Measurements from ENCODE around the gene NELL2. TPM values are rescaled to one million over a fixed set of nuclear protein-coding genes. Genes with fewer than 3 reads are reported as not detected.
A peak's percentile ranks its signal among the peaks of the same experiment; 100 is the strongest.

Gene NELL2
- total RNA-seq, 1 experiment from 2014 or later: 32.7 TPM

DNA sequence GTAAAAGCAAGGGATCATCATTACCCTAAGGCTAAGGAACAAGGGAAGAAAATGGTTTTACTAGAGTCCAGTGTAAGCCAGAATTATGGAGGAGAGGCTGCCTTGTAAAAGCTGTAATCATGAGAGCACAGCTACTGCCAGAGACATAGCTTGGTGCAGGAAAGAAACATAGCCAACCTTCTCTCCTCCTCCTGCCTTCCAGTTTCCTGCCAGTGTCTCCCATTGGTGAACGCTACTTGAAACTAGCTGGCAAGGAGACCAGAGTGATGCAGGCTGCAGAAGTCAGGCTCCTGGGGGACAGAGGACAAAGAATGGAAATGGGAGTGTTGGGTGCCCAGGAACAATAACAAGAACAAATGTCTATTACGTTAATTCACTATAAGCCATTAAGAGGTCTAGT is 158.5 kb downstream of the NELL2 start:
- H4K91ac ChIP-seq (ENCODE audit: insufficient read length, low read depth, low read length): no peak overlapping the region
- H3K4me1 ChIP-seq (ENCODE audit: insufficient read depth, low read length): no peaks in the 10 kb centered on the region; the same call in 1 of the 2 replicates
- H2AK5ac ChIP-seq (ENCODE audit: insufficient read length, low read length): no peak overlapping the region
- H2BK120ac ChIP-seq (ENCODE audit: low read depth, low read length, poor library complexity, severe bottlenecking): no peak overlapping the region
- H2BK15ac ChIP-seq (ENCODE audit: low read depth, low read length): no peak overlapping the region
- no peak overlapping the region for H3K27ac ChIP-seq (ENCODE audit: insufficient read length, low read depth, low read length)
- H4K5ac ChIP-seq (ENCODE audit: insufficient read length, low read depth, low read length): no peak overlapping the region
- H2BK12ac ChIP-seq (ENCODE audit: insufficient read length, low read depth, low read length): no peak overlapping the region
- no peaks in the 10 kb centered on the region for H3K79me2 ChIP-seq (ENCODE audit: insufficient read depth, low read length)
- no peak overlapping the region for H3T11ph ChIP-seq (ENCODE audit: low read length)
- H2AFZ ChIP-seq (ENCODE audit: low read length): no peak overlapping the region
- no peak overlapping the region for H2BK5ac ChIP-seq (ENCODE audit: insufficient read length, low read length)
- H3K23ac ChIP-seq (ENCODE audit: insufficient read length, low read depth, low read length): no peak overlapping the region
- Mint-ChIP-seq H3K4me3 (no peak overlapping the region), H3K36me3 (ENCODE audit: insufficient read depth in 1 of 3, low read depth in 3 of 3) (no peaks in the 10 kb centered on the region), H3K4me1 (peaks cover 9 to 20% of the 10 kb centered on the region in 2 experiments; a peak in 3 of 4 replicates), H3K9me3 (no peaks in the 10 kb centered on the region), H3K27me3 (ENCODE audit: low read depth) (no peaks in the 10 kb centered on the region), H3K27ac (peak overlapping the region in 2 of 3 experiments; percentile 31 to 37; a peak in 3 of 7 replicates)
- no peaks in the 10 kb centered on the region for H3K79me1 ChIP-seq (ENCODE audit: insufficient read depth, low read depth, low read length, poor library complexity, severe bottlenecking)
- no peak overlapping the region for H2BK20ac ChIP-seq (ENCODE audit: low read depth, low read length, poor library complexity, severe bottlenecking)
- no peak overlapping the region for H3K14ac ChIP-seq (ENCODE audit: insufficient read depth, low read length)
- H3K9me3 ChIP-seq (ENCODE audit: control insufficient read depth, low read depth, low read length): no peaks in the 10 kb centered on the region
- no peak overlapping the region for H3K56ac ChIP-seq (ENCODE audit: insufficient read length, low read depth, low read length)
- no peak overlapping the region for H4K8ac ChIP-seq (replicated peaks; ENCODE audit: insufficient read length, low read depth, low read length)
- no peak overlapping the region for H3K4me2 ChIP-seq (ENCODE audit: insufficient read depth, insufficient read length, low read length)
- H3K9ac ChIP-seq (ENCODE audit: extremely low read depth, insufficient read length, low read length): no peak overlapping the region
- TF ChIP-seq, protein P1, sequence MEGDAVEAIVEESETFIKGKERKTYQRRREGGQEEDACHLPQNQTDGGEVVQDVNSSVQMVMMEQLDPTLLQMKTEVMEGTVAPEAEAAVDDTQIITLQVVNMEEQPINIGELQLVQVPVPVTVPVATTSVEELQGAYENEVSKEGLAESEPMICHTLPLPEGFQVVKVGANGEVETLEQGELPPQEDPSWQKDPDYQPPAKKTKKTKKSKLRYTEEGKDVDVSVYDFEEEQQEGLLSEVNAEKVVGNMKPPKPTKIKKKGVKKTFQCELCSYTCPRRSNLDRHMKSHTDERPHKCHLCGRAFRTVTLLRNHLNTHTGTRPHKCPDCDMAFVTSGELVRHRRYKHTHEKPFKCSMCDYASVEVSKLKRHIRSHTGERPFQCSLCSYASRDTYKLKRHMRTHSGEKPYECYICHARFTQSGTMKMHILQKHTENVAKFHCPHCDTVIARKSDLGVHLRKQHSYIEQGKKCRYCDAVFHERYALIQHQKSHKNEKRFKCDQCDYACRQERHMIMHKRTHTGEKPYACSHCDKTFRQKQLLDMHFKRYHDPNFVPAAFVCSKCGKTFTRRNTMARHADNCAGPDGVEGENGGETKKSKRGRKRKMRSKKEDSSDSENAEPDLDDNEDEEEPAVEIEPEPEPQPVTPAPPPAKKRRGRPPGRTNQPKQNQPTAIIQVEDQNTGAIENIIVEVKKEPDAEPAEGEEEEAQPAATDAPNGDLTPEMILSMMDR (conservative IDR thresholded peaks at IDR 0.05): no peak
- no CpG with 5 or more reads among the region's 2 CpGs for WGBS (ENCODE audit: extremely low coverage, insufficient read length, low lambda C conversion rate)
- no peak overlapping the region for H3K18ac ChIP-seq (ENCODE audit: insufficient read length, low read depth, low read length)
- no peak overlapping the region for H3K4ac ChIP-seq (ENCODE audit: low read depth, low read length)
- H3K27me3 ChIP-seq (ENCODE audit: insufficient read depth, low read length): no peaks in the 10 kb centered on the region
- no peaks in the 10 kb centered on the region for H4K20me1 ChIP-seq (ENCODE audit: control insufficient read depth, insufficient read depth, insufficient read length)
- H3K23me2 ChIP-seq (ENCODE audit: insufficient read length, low read depth, low read length, poor library complexity, severe bottlenecking): no peaks in the 10 kb centered on the region
- no peak for DNase-seq

Data from H9 (cell line).